HG02763 (cell line): ENCODE data around the gene COX15.
"Not testable (repeated sequence)": the region's sequence is repeated elsewhere in the genome, so short reads cannot be mapped to it uniquely, and the experiment has no call there.

ENCODE experiments used
- ATAC-seq: cut with Tn5 transposase; IDR thresholded peaks from one replicate; pipeline ENCODE4 v1.9.1; 2021; ENCODE audit warnings: mild to moderate bottlenecking, moderate library complexity; ENCODE audit not compliant: unreplicated experiment

Gene COX15

GRCh38 chr10:99742254-99742653, 10.3 kb upstream of the COX15 start:
- ATAC-seq: no peak

- no peak for ATAC-seq
Measured at GRCh38 chr10:99740933-99741559, 9.1 kb upstream of the COX15 start.

DNA sequence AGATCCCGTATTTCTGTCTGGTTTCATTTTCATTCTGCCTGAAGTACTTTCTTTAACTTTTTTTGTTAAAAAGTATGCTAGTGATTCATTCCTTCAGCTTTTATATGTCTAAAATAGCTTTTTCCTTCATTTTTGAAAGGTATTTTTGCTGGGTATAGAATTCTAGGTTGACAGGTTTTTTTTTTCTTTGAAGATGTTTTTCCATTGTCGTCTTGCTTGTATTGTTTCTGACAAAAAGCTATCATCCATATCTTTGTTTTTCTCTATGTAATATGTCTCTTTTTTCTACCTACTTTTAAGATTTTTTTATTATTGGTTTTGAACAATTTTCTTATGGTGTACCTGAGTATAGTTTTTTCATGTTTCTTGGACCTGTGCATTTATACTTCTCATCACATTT, 8.3 kb upstream of the COX15 start:
- ATAC-seq: no peak

DNA sequence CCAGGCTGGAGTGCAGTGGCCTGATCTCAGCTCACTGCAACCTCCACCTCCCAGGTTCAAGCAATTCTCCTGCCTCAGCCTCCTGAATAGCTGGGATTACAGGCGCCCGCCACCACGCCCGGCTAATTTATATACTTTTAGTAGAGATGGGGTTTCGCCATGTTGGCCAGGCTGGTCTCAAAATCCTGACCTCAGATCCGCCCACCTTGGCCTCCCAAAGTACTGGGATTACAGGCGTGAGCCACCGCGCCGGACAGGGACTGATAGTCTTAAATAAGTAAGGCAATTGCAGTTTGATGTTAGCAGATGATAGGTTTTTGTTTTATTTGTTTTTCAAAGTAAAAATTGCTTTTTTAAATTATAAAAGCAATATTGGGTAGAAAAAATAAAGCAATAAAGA, 2.2 kb upstream of the COX15 start:
- ATAC-seq: not testable (repeated sequence)

DNA sequence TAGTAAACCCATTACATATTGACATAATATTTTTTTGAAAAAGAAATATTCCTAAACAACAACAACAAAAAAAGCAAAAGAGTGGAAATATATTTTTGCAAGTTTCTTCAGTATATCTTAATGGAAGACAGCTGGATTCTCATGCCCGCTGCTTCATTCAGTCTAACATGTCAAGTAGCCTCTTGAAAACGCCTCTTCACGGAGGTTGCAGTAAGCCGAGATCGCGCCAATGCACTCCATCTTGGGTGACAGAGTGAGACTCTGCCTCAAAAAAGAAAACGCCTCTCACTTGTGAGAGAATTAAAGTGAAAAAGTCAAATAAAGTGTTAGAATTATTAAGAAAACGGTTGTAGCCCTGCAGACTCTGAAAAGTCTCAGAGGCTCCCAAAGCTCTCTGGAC, 1.4 kb upstream of the COX15 start:
- no peak for ATAC-seq

DNA sequence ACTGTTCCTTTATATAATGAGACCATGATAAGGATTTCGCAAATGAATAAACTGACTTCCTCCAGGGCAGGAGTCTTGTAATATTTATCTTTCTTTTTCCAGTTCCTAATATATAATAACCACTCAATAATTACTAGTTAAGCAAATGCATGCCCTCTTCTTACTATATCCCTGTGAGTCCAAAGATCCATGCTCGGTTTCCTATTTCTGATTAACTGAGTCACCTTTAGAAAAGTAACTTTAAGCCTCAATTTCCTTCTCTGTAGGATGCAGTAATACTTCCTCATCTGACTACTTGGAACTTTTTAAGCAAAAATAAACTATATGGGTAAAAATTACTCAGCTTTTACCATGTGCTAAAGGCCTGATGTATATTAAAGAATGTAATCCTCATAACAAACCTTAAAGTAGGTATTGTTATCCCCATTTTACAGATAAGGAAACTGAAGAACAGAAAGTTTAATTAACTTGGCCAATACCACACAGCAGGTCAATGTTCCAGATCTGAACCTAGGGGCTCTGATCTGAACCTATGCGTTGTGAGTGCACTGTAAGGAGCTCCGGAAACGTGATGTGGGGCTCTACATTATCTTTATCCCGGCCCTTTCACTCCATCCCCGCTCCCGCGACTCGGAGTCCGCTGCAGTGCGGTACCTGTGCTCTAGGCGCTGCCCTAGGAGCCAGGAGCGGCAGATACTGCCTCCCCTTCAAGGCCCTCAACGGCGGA, 458 bp downstream of the COX15 start:
- peak; percentile 19 for ATAC-seq

GRCh38 chr10:99730026-99730425, 1.9 kb downstream of the COX15 start:
- no peak for ATAC-seq

- no peak for ATAC-seq
Measured at GRCh38 chr10:99720387-99720786, 11.5 kb downstream of the COX15 start.

GRCh38 chr10:99714446-99714845, 17.5 kb downstream of the COX15 start:
- ATAC-seq: no peak

DNA sequence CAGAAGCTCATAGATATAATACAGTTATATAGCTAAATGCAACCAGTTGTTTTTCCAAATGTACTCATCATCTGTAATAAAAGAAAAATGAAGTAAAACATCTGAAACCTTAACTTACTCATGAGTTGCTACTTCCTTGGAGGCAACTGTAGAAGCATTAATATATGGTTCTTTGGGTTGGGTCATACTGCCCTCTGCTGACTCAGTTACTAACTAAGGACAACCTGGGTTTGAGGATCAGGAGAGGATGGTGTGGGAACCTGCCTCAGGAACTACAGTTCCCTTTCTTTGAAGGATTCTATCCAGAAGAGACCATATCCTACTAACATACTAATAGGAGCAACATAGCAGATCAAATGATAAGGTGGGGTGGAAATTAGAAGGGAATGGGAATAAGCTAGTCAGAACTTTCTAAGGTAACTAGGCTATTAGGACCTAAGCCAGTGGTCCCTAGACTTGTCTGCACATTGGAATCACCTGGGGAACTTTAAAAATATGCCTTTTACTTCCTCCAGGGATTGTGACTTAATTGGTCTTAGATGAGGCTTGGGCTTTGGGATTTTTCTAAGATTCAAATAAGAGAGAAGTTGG, 20.7 kb downstream of the COX15 start:
- no peak for ATAC-seq

DNA sequence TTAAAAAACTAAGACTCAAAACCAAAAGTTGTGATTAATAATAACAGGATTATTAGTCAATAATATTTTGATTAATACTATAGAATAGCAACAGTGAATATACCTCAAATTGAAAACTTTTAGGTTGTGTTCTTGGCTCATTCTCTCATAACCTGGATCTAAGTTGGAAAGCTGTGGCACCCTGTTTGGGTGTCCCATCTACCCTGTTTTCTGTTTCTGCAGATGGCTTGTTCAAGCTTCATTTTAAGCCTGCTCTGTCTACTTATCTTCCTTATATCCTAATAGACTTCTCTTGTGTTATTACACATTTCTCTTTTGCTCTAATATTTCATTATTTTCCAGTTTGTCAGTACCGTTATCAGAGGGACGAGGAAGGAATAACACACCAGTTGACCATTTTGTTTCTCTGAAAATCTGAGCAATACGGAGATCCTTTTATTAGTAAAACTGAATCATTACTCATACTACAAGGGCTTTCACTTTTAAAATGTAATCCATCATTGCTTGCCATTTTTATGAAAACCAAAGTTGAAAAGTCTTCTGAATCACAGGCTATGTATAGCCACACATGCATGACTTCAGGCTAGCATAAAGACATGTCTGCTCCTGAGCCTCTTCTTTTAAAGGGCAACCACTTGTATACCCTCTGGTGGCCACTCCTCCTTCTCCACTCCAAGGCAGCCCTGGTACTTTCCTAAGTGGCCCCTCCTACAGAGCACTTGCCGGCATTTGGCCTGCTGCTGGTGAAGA, 22.3 kb downstream of the COX15 start:
- peak; percentile 55 for ATAC-seq

DNA sequence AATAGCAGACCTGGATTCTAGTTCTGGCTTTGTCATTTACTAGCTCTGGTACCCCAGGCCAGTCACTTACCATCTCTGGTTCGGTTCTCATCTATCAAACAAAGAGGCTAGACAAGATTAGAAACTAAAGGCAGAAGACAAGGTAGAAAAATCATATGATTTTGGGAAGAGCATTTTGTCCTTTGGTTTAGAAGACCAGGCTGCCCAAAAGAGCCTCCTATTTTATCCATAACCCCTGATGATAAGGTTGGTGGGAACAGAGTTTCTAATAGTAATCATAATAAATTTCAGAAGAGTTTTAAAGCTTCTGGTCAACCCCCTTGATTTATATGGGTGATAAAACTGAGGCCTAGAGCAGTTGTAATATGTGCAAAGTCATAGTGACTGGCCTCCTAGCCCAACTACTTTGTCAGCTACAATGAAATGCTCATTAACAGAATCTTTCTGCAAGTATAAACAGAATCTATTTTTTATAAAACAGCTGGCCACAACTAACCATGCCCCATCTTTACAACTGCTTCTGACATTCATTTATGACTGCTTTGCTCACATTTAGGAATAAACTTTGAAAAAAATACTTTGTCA, 23.4 kb downstream of the COX15 start:
- no peak for ATAC-seq

DNA sequence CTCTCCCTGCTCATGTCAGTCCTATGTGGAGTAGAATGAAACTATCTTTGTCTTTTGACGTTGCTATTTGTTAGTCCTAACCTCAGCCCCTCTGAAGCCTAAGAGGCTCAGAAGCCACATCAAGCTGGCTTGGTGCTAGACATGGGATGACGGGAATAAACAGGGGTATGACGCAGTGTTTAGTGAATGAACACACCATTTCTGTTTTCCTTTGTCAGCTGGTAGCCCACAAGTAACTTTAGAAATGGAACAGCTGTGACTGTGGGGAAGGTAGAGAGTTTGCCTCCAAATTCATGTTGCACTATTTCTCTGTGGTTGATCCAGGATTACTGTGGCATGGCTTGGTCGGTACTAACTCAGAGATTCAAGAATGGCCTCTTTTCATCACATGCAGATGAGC, 31.3 kb downstream of the COX15 start:
- ATAC-seq: no peak

GRCh38 chr10:99698504-99699080, 33.3 kb downstream of the COX15 start:
- no peak for ATAC-seq

DNA sequence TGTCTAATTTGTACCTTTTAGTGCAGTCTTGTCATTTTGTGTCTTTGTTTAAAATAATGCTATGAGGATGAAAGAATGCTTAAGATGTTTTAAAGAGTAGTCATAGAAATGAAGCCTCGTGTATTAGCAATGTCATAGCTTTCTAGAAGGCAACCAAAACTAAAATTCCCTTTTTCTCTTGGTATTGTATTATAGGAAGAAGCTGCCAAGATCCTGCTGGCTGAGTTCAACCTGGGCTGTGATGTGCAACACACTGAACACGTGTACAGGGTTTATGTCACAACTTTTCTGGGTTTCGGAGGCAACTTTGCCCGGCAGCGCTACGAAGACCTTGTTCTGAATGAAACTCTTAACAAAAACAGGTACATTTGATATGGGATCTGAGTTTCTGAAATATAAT, 36.2 kb downstream of the COX15 start:
- no peak for ATAC-seq

DNA sequence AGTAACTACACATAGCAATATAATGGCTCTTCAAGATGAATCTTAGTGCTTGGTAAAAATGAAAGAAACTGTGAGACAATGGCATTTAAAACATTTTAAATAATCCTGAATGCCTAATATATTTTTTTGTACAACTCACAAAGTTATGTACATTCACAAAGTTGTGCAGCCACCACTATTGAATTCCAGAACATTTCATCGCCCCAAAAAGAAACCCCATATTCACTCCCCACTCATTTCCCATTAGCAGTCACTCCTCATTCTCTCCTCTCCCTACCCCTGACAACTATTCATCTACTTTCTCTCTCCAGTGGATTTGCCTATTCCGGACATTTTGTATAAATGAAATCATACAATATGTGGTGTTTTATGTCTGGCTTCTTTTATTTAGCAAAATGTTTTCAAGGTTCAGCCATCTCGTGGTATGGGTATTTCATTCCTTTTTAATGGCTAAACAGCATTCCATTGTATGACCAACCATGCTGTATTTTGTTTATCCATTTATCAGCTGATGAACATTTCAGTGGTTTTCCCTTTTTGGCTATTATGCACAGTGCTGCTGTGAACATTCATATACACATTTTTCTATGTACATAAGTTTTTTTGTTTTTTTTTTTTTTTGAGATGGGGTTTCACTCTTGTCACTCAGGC, 37.9 kb downstream of the COX15 start:
- no peak for ATAC-seq

DNA sequence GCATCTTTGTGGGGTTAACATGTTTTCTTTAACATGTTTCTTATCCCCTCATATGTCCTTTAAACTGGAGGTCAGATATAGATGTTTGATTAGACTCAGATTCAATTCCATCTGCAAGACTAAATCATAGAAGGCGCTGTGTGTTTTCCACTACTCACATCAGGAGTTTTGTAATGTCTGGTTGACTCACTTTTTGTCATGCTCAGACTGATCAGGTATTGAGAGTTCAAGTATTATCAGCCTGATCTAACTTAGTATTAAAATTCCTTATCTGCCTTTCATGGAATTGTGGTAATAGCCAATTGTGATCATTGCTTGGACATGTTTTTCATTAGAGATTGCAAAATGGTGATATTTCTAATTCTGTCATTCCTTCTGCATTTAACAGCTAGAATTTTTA, 42.5 kb downstream of the COX15 start:
- ATAC-seq: no peak

GRCh38 chr10:99685597-99685967, 46.3 kb downstream of the COX15 start:
- peak; percentile 84 for ATAC-seq

GRCh38 chr10:99682752-99683151, 49.2 kb downstream of the COX15 start:
- ATAC-seq: no peak
